ENCODE data around the gene GDPD4.

The GDPD4 gene

DNA sequence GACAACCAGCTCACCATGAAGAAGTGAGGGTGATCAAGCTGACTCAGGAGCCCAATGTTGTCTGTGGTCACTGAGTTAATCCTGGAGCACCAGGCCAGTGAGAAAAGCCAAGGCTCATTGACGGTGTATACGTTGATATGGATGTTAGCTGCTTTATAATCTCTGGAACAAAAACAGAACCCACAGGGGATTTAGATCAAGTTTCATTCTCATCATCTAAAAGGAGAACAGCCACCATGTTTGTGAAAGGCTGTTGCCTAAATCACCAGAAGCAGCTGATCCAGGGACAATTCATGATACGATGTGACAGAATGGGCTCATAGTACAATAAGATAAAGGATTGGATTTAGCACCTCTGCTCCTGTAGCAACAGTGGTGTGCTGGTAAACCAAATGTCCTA is 68.5 kb downstream of the GDPD4 start:
- DNase-seq, result no peak

- DNase-seq, result no peak
Measured at GRCh38 chr11:77232242-77232641, 69.2 kb downstream of the GDPD4 start.

GRCh38 chr11:77231800-77232199 is 69.7 kb downstream of the GDPD4 start:
- no peak for DNase-seq

GRCh38 chr11:77230878-77231605 is 70.4 kb downstream of the GDPD4 start:
- DNase-seq, result no peak

GRCh38 chr11:77223797-77224196 is 77.7 kb downstream of the GDPD4 start:
- no peak for DNase-seq

DNA sequence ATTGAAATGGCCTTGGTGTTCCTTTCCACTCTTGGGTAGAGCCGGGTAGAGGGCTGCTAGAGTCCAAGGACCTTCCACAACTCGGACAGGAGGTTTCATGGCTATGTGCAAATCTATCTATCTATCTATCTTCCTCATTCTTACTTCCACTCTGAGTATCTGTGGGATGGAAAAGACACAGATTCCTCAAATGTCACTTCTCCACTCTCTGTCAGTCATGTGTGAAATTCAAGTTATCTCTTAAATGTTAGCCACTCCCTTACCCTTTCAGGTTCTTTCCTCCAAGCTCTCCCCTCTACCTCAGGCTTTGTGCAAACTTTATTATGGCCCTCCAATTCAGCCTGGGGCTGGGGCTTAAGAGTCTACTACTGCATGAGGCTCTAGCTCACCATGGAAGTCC is 84.3 kb downstream of the GDPD4 start:
- no peak for DNase-seq

DNA sequence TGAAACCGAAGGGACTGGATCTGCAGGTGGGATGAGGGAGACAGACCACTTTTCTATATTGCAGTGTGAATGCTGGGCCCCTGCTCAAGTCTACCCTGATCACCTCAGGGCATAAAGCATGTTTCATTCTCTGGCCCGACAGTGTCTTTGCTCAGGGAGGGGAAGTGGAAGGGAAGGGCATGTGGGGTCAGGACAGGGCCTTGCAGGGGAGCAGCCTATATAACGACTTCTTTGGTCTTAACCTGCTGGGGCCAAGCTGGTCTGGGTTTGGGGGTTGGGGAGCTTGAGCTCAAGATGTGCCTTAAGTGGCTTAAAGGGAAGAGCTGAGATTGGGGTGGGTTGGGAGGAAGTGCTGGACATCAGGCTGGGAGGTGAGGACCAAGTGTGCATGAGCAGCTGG is 86.4 kb downstream of the GDPD4 start:
- no peak for DNase-seq

GRCh38 chr11:77214557-77214956 is 86.9 kb downstream of the GDPD4 start:
- DNase-seq, result no peak

GRCh38 chr11:77213589-77214428 is 87.7 kb downstream of the GDPD4 start:
- DNase-seq, result no peak

DNA sequence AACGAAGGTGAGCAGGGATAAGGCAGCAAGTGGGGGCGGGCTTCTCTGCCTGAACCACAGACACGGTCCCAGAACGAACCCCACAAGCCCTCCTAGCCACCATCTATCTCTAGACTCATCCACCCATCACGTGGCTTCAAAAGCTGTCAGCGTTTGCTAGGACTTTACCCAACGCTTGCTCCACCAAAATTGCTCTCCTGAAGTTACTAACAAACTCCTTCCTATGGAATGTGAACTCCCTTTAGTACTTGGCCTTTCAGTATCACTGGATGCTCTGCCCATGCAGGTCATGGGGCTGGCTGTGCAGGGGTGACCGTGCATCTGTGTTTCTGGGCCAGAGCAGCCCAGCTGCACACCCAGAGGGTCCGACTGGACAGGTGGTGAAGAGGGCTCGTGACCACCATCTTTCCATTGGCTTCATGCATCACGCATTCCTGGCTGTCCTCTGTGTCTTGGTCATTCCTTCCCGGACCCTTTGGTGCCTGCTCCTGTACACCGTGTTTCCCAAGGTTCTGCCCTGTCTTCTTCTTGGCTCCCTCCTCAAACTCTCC is 88.4 kb downstream of the GDPD4 start:
- DNase-seq, result no peak

DNA sequence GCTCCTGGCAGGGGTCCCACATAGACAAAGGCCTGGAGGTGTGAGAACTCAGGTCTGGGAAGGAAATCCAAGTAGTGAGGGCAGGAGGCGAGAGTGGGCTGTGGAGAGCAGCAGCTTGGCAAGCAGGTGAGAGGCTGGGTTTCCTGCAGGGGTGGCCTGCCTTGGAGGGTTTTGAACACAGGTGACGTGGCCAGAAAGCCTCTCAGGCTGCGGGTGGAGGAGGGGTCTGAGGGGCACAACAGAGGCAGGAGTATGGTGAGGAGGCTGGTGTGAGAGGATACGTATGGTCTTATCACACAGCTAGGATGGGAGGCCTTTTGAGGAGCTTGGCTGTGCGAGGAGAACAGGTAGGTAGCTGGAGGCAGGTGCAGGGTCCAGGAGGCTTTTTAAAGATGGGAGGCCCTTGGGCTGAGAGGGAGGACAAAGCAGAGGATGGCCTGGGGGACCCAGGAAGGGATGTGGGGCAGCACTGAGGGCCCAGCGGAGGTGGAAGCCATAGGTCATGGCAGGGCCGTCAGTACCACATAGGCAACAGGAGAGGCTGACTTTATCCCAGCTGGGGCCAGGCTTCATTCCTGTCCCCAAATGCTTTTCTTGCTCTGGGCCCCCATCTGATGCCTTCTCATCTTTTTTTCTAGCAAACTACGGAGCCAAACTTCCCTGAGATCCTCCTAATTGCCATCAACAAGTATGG is 89.0 kb downstream of the GDPD4 start:
- DNase-seq, result no peak

DNA sequence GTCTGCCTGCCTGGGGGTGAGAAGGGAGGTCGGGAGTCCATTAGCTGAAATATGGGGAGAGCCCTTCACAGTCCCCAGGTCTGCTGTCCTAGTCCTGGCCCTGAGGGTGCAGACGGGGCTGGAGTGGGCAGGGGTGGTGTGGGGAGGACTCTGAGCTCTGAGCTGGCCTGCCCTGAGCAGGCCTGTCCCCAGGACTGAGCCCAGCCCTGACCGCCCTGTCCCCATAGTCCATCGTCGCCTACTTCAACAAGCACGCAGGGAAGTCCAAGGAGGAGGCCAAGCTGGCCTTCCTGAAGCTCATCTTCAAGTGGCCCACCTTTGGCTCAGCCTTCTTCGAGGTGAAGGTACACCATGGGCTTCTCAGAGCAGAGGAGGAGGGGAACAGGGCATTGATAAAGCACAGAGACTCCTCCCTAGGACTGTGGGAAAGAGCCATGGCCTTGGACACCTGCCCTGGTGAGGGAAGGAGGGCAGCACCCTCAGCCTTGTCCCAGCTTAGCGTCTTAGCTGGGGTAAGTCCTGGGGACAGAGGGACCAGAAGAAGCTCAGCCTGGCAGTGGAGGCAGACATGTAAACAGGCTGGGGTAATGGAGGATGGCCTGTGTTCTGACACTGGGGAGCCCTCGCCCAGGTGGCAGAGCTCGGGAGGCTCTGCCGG is 89.8 kb downstream of the GDPD4 start:
- DNase-seq, result no peak

DNA sequence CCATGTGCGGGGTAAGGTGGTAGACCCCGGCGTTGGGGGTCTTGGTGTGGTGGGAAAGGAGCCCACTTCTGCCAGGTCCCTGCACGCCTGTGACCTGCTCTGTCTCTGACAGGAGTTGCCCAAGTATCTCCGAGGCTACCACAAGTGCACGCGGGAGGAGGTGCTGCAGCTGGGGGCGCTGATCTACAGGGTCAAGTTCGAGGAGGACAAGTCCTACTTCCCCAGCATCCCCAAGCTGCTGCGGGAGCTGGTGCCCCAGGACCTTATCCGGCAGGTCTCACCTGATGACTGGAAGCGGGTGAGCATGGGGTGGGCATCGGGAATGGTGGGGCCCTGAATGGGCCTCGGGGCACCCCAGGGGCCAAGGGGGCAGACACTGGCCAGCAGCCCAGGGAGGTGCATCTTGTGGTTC is 90.4 kb downstream of the GDPD4 start:
- DNase-seq, result no peak

GRCh38 chr11:77209663-77210062 is 91.8 kb downstream of the GDPD4 start:
- no peak for DNase-seq

GRCh38 chr11:77208535-77208934 is 93.0 kb downstream of the GDPD4 start:
- no peak for DNase-seq

DNA sequence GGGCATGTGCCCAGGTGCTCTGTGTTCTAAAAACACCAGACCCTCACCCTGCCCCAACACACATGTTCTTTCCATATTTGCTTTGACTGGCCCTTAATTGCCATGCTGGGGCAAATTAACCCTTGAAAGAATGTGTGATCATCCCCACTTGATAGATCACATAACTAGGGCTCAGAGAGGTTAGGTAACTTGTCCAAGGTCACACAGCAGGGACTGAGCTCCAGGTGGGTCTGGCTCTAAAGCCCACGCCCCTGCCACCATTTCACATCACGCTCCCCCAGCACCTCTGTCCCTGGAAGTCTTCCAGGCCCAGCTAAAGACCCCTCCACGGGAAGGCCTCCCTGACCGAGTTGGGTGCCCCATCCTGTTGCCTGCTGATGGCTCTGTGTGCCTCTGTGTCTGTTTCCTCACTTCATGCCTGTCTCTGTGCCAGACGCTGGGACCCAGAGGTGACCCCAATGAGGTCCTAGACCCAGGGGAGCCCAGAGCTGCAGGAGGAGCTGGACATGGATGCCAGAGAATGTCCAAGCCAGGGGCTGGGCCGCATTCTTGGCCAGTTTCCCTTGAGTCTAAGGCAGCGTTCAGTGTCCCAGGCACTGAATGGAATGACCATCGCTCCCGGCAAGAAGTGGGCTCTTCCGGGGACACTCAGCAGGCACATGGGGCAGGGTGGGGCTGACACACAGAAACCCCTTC is 93.7 kb downstream of the GDPD4 start:
- DNase-seq, result no peak

DNA sequence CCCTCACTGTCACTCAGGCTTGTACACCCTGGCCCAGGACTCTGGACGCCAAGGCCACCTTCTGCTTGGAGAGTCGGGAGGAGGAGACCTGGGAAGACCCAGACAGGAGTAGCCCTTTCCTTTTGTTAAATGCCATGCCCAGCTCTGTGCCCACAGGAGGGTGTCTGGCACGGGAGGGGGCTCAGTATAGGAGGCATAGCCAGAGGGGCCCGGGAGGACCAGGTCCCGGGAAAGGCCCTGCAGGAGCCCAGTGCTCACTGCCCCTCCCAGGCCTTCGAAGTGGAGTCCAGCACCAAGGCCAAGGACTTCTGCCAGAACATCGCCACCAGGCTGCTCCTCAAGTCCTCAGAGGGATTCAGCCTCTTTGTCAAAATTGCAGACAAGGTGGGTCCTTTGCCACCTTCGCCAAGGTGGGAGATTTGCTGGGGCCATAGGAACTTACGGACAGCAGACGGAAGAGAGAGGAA is 94.4 kb downstream of the GDPD4 start:
- no peak for DNase-seq

DNA sequence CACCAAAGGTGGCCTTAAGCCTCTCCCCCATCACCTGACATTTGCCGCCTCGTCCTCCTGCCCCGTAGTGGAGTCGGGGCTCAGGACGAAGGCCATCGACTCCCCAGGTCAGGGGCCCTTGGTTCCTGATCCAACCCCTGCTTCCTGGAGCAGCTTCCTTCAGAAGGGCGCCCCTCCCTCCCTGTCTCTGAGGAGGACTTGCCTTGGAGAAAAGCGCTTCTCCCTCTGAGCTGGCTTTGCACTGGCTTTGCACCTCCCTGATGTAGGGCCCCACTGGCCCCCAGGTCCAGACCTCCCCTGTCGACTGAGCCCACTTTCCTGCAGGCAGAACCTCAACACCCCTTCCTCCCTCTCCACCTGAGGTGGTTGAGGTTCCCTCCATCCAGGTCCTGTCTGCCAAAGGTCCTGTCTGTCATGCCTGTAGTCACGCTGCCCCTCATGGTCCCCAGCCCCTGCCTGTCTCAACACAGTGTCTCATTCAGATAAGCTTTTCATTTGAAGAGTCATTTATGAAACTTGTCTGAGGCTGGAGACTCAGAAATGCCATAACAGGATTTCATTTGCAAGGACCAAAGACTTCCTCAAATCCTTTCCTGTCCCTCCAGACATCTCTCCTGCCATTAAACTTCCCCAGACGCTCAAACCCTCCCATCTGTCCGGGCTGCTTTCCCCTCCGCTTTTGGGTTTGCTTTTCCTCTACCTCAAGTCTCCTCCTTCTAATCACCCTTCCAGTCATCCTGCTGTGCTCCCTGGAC is 95.0 kb downstream of the GDPD4 start:
- no peak for DNase-seq

DNA sequence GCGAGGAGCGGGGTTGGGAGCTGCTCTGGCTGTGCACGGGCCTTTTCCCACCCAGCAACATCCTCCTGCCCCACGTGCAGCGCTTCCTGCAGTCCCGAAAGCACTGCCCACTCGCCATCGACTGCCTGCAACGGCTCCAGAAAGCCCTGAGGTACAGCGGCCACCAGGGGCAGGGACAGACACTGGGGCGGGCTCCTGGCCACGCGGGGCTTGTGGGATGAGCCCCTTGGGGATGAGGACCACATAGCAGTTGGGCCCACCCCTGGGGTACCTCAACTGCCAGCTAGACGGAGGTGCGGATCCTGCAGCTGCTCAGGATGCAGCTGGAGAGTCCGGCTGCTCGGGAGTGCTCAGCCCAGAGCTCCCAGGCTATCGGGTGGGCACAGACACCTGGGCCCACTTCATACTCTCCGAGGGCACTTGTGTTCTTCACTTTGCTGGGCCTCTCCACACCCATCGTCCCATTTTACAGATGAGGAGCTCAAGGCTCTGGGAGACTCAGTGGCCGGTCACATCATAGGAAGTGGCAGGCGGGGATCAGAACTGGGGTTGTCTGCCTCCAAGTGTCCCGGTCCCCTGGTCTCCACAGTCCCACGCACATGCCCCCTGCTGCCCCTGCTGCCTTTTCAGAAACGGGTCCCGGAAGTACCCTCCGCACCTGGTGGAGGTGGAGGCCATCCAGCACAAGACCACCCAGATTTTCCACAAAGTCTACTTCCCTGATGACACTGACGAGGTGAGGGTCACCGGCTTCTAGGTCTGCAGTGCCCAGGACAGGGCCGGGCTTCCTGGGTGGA is 95.8 kb downstream of the GDPD4 start:
- DNase-seq, result no peak

Measured in fibroblast of skin of abdomen (primary cell).